IMR-90 (cell line): ENCODE results near the gene HORMAD1. TPM values are rescaled to one million over a fixed set of nuclear protein-coding genes. Genes with fewer than 3 reads are reported as not detected.

Experiments
- ATAC-seq: fragments of 200-7000 bp; cut with Tn5 transposase; 2 replicates; pipeline ENCODE4 v1.9.1; 2020; ENCODE audit warnings: low read depth, mild to moderate bottlenecking, moderate library complexity
- BruUV-seq: library from RNA; stranded (reverse); fragments of 400-500 nt; replicated peaks from 2 replicates; lab custom pipeline; 2021; lab: Mats Ljungman, UMichigan
- CTCF ChIA-PET: fragments of 300-600 bp; formaldehyde crosslinking; extraction: SDS; loops from one replicate; lab custom pipeline; 2021; ENCODE audit warnings: antibody characterized with exemption; lab: Yijun Ruan, JAX
- POLR2A ChIA-PET: fragments of 300-600 bp; sonication (Branson Sonifier 250); formaldehyde crosslinking; loops from one replicate; lab custom pipeline; 2022; ENCODE audit warnings: antibody characterized with exemption; ENCODE audit not compliant: unreplicated experiment; lab: Charles Lee
- DNase-seq: peaks from one replicate; pipeline ENCODE4 v3.0.0; 2013
- H2AFZ ChIP-seq: replicated peaks from 2 replicates; pipeline ENCODE3; 2013; ENCODE audit warnings: low read length, mild to moderate bottlenecking; ENCODE audit not compliant: poor library complexity
- H2AK5ac ChIP-seq: 2 replicates; pipeline ENCODE4 v1.6.1; 2013; ENCODE audit warnings: low read depth, low read length, inconsistent platforms
- H2AK9ac ChIP-seq: replicated peaks from 2 replicates; pipeline ENCODE3; 2013; ENCODE audit warnings: mild to moderate bottlenecking, low read depth, low read length, moderate library complexity; ENCODE audit not compliant: poor library complexity
- H2BK120ac ChIP-seq: 2 replicates; pipeline ENCODE4 v1.6.1; 2013; ENCODE audit warnings: low read depth, low read length, inconsistent platforms
- H2BK15ac ChIP-seq: 3 replicates; pipeline ENCODE4 v1.6.1; 2013; ENCODE audit warnings: low read depth, low read length, inconsistent platforms
- H2BK20ac ChIP-seq: 2 replicates; pipeline ENCODE4 v1.6.1; 2013; ENCODE audit warnings: low read depth, mild to moderate bottlenecking, inconsistent platforms, low read length, moderate library complexity
- H2BK5ac ChIP-seq: 2 replicates; pipeline ENCODE4 v1.6.1; 2013; ENCODE audit warnings: mild to moderate bottlenecking, low read depth, low read length, inconsistent platforms; ENCODE audit not compliant: poor library complexity, severe bottlenecking
- H3K14ac ChIP-seq: replicated peaks from 2 replicates; pipeline ENCODE4 v1.6.1; 2013; ENCODE audit warnings: low read depth, low read length, inconsistent platforms
- H3K18ac ChIP-seq: 2 replicates; pipeline ENCODE4 v1.6.1; 2013; ENCODE audit warnings: low read depth, low read length, control low read depth
- H3K23ac ChIP-seq: 2 replicates; pipeline ENCODE4 v1.6.1; 2013; ENCODE audit warnings: low read depth, low read length, inconsistent platforms
- H3K27ac ChIP-seq: 2 replicates; pipeline ENCODE4 v1.5.1; 2013; ENCODE audit warnings: mild to moderate bottlenecking, control low read depth, low read length; ENCODE audit not compliant: insufficient read depth
- H3K27me3 ChIP-seq: 2 replicates; pipeline ENCODE4 v1.6.1; 2013; ENCODE audit warnings: low read length; ENCODE audit not compliant: control insufficient read depth, insufficient read depth
- H3K36me3 ChIP-seq: 2 replicates; pipeline ENCODE4 v1.6.1; 2013; ENCODE audit warnings: low read length, mixed read lengths; ENCODE audit not compliant: control insufficient read depth, insufficient read depth
- H3K4ac ChIP-seq: 2 replicates; pipeline ENCODE4 v1.6.1; 2013; ENCODE audit warnings: low read depth, low read length, inconsistent platforms
- H3K4me1 ChIP-seq: 2 replicates; pipeline ENCODE4 v1.6.1; 2013; ENCODE audit warnings: low read length, mixed read lengths; ENCODE audit not compliant: control insufficient read depth, insufficient read depth
- H3K4me2 ChIP-seq: 2 replicates; pipeline ENCODE4 v1.6.1; 2013; ENCODE audit warnings: low read depth, mild to moderate bottlenecking, control low read depth, low read length, moderate library complexity
- H3K4me3 ChIP-seq: 2 replicates; pipeline ENCODE4 v1.5.1; 2013; ENCODE audit warnings: low read depth, mild to moderate bottlenecking, control low read depth, low read length, moderate library complexity; ENCODE audit not compliant: insufficient read depth
- H3K56ac ChIP-seq: 2 replicates; pipeline ENCODE4 v1.6.1; 2013; ENCODE audit warnings: low read length, inconsistent platforms; ENCODE audit not compliant: insufficient read depth; ENCODE audit errors: extremely low read depth
- H3K79me1 ChIP-seq, 2 experiments: 2 replicates each; pipeline ENCODE4 v1.6.1; 2013; ENCODE audit warnings: low read length in 2 of 2, inconsistent platforms in 1 of 2, low read depth in 1 of 2
- H3K9ac ChIP-seq: 2 replicates; pipeline ENCODE4 v1.6.1; 2013; ENCODE audit warnings: low read depth, low read length, control low read depth
- H3K9me1 ChIP-seq: 2 replicates; pipeline ENCODE4 v1.6.1; 2013; ENCODE audit warnings: low read length, inconsistent platforms; ENCODE audit not compliant: insufficient read depth
- H3K9me3 ChIP-seq: 2 replicates; pipeline ENCODE4 v1.6.1; 2013; ENCODE audit warnings: low read length; ENCODE audit not compliant: control insufficient read depth, insufficient read depth
- H4K20me1 ChIP-seq: 2 replicates; pipeline ENCODE4 v1.6.1; 2013; ENCODE audit warnings: low read length, inconsistent platforms; ENCODE audit not compliant: insufficient read depth
- H4K5ac ChIP-seq: 2 replicates; pipeline ENCODE4 v1.6.1; 2013; ENCODE audit warnings: mild to moderate bottlenecking, low read depth, low read length, control low read depth
- H4K8ac ChIP-seq, 2 experiments: 2 replicates each; pipeline ENCODE4 v1.6.1; 2013; ENCODE audit warnings: low read depth in 2 of 2, low read length in 2 of 2, control low read depth in 1 of 2, inconsistent platforms in 1 of 2
- H4K91ac ChIP-seq: 2 replicates; pipeline ENCODE4 v1.6.1; 2013; ENCODE audit warnings: low read depth, low read length, inconsistent platforms; ENCODE audit not compliant: insufficient read depth
- CEBPB ChIP-seq: IDR thresholded peaks from 2 replicates; pipeline ENCODE4 v1.6.1; 2012; ENCODE audit warnings: low read depth, low read length, improper control_type of control experiment
- CHD1 ChIP-seq: IDR thresholded peaks from 2 replicates; pipeline ENCODE4 v1.6.1; 2012; ENCODE audit warnings: low read depth, low read length, improper control_type of control experiment
- WGBS, 2 experiments: methylation state at CpG; one replicate each; pipeline versions ENCODE4 v1.1.5 to v1.1.7; 2013; ENCODE audit warnings: missing lambda C conversion rate in 2 of 2; ENCODE audit not compliant: insufficient read length in 1 of 2; ENCODE audit errors: extremely low coverage in 2 of 2; 5-methylcytosine and 5-hydroxymethylcytosine counted together
- dilution Hi-C: fragments of 300-500 bp; cut with HindIII; formaldehyde crosslinking; loops from one replicate; pipeline ENCODE4 v1.14.3; 2018; ENCODE audit warnings: low sequenced_read_pairs; ENCODE audit not compliant: unreplicated experiment
- in situ Hi-C: fragments of 300-500 bp; cut with MboI; formaldehyde crosslinking; loops from 3 replicates; pipeline ENCODE4 v1.14.3; 2019; ENCODE audit warnings: low sequenced_read_pairs, inconsistent platforms, mixed read lengths
- intact Hi-C: fragments of 100-400 bp; cut with micrococcal nuclease; formaldehyde crosslinking; loops from 2 replicates; pipeline ENCODE4 v1.10.0; 2022
- polyA plus RNA-seq, 3 experiments: library from polyadenylated mRNA; depleted of rRNA; stranded (reverse); fragments of >200 nt; gene quantifications; 2 replicates each; pipeline ENCODE4 v1.2.3, GENCODE V29; 2012; ENCODE audit warnings: low replicate concordance in 1 of 3
- total RNA-seq: library from RNA; depleted of rRNA; stranded (reverse); fragments of >200 nt; gene quantifications from 2 replicates; pipeline ENCODE4 v1.2.3, GENCODE V29; 2012

HORMAD1 gene
- total and polyA plus RNA-seq, 2 of the 4 experiments (the other 2 are of a cell fraction): not detected

DNA sequence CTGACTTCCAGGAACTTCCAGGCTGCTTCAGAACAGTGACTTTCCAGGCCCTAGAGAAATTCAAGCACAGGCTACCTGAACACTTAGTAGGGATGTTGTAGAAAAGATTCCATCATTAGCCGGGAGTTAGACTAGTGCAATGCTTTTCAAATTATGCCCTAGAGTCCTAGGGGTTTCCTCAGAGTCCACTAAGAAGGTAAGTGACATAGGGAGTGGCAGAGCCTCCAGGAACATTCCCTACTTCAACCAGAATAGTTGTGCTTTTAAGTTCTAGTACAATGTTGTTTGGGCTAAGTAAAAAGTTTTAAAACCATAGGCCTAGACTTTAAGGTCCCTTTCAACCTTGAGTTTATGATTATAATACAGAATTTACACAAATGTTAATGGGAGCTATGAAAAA, 14.6 kb downstream of the HORMAD1 start:
- WGBS, 2 experiments: no CpG with 5 or more reads among the region's 1 CpG
- Histone ChIP-seq H3K36me3 (no peaks in the 10 kb centered on the region), H2BK20ac (no peak overlapping the region), H3K4ac (no peak overlapping the region), H2BK5ac (no peak overlapping the region), H3K56ac (no peak overlapping the region), H3K9ac (no peak overlapping the region), H3K79me1 (no peaks in the 10 kb centered on the region), H3K14ac (no peak overlapping the region), H2BK15ac (no peak overlapping the region), H3K4me3 (no peak overlapping the region), H3K27ac (no peak overlapping the region), H3K9me3 (no peaks in the 10 kb centered on the region), H2AK9ac (no peak overlapping the region), H3K27me3 (peaks cover 4% of the 10 kb centered on the region; the same call in 1 of the 2 replicates), H3K9me1 (no peaks in the 10 kb centered on the region), H4K5ac (no peak overlapping the region), H3K23ac (no peak overlapping the region), H4K91ac (no peak overlapping the region), H2AFZ (no peak overlapping the region), H3K4me2 (no peak overlapping the region), H2AK5ac (no peak overlapping the region), H2BK120ac (no peak overlapping the region), H3K18ac (no peak overlapping the region), H4K8ac (no peak overlapping the region), H3K4me1 (no peaks in the 10 kb centered on the region), H4K20me1 (no peaks in the 10 kb centered on the region)
- POLR2A ChIA-PET: no interaction called here
- in situ Hi-C loops (no loop called here), intact Hi-C loops (no loop called here), dilution Hi-C loops (no loop called here)
- TF ChIP-seq CEBPB (no peak), CHD1 (no peak)
- DNase-seq (no peak), ATAC-seq (no peak)
- CTCF ChIA-PET: no interaction called here
- BruUV-seq: no TSS peak
